Subcutaneous adipose tissue (tissue), 4 donors: ENCODE results near the gene SLC12A6. TPM values are rescaled to one million over a fixed set of nuclear protein-coding genes. Genes with fewer than 3 reads are reported as not detected.

ENCODE experiments used
- total RNA-seq, 4 donors: library from RNA; depleted of rRNA; stranded (reverse); fragments of >200 nt; gene quantifications; one replicate each; pipeline ENCODE4 v1.1.0, GENCODE V29; 2016
- TF ChIP-seq, protein P1 (sequence below): fragments of 450-650 bp; IDR thresholded peaks from one replicate; pipeline ENCODE4 v1.5.1; 2016; ENCODE audit warnings: low read depth, mild to moderate bottlenecking, control low read depth, antibody characterized with exemption, moderate library complexity

SLC12A6 gene
- total RNA-seq, 4 donors from 2014 or later: 22.0 to 58.0 (median 27.1) TPM

DNA sequence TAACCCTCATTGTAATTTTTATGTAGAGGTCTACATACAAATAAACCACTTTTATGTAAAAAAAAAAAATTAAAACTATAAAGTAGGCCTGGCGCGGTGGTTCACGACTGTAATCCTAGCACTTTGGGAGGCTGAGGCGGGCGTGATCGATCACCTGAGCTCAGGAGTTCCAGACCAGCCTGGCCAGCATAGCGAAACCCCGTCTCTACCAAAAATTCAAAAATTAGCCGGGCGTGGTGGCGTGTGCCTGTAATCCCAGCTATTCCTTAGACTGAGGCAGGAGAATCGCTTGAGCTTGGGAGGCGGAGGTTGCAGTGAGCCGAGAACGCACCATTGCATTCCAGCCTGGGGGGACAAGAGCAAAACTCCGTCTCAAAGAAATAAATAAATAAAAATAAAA is 766 bp upstream of the SLC12A6 start:
- TF ChIP-seq, protein P1, sequence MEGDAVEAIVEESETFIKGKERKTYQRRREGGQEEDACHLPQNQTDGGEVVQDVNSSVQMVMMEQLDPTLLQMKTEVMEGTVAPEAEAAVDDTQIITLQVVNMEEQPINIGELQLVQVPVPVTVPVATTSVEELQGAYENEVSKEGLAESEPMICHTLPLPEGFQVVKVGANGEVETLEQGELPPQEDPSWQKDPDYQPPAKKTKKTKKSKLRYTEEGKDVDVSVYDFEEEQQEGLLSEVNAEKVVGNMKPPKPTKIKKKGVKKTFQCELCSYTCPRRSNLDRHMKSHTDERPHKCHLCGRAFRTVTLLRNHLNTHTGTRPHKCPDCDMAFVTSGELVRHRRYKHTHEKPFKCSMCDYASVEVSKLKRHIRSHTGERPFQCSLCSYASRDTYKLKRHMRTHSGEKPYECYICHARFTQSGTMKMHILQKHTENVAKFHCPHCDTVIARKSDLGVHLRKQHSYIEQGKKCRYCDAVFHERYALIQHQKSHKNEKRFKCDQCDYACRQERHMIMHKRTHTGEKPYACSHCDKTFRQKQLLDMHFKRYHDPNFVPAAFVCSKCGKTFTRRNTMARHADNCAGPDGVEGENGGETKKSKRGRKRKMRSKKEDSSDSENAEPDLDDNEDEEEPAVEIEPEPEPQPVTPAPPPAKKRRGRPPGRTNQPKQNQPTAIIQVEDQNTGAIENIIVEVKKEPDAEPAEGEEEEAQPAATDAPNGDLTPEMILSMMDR: no peak

DNA sequence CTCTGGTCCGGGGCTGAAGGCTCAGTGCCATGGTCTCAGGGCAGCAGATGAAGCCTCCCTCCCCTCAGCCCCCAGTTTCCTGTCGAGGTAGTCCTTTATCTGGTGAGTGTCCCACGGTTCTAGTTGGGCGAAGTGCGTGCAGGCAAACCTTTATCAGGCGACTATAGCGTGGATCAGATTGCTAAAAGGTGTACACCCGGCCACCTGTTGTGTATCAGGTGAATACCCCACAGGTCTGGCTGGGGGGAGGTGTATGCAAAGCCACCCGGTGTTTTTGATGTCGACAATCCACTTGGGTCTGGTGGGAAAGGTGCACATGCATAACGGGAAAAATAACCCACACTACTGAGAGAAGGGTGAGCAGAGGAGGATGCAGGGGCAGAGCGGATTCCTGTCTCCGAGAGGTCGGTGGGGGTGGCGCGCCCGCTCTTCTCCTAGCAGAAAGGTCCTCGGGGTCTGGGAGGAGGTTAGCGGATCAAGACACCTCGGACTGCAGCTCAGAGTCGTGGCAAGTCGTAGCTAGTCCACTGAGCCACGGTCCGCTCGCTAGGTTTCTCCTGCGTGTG is 507 bp downstream of the SLC12A6 start:
- TF ChIP-seq, protein P1: no peak

DNA sequence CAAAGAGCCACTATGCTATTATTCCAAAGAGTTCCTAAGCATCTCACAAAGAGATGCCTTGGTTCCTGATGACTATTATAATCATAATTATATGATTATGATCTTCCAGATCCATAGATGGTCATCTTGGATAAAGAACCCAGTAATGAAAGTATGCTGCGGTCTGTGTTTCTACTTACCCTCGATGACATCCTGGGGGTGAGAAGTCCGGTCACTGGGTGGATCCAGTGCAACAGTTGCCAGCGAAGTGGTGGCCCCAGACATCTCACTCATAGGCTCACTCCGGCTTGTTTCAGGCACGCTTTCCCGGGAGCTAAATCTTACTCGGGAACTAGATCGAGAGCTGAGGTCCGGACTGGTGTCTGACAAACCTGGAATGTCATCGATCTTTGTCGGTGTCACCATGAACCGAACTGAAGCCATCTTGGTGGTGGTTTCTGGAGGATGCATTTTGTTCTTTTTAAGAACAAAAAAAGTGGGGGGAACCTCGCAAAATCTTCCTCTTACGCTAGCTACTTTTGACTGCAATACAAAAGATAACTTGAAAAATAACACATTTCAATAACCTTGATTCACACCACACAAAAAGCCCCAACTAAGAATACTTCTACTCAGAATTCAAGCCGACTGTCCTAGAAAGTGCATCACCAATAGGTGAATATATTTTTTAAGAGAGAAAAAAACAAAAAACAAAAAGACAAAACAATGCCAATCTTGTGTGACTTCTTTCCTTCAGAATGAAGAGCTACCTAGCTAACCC is 1.2 kb downstream of the SLC12A6 start:
- TF ChIP-seq, protein P1: no peak

DNA sequence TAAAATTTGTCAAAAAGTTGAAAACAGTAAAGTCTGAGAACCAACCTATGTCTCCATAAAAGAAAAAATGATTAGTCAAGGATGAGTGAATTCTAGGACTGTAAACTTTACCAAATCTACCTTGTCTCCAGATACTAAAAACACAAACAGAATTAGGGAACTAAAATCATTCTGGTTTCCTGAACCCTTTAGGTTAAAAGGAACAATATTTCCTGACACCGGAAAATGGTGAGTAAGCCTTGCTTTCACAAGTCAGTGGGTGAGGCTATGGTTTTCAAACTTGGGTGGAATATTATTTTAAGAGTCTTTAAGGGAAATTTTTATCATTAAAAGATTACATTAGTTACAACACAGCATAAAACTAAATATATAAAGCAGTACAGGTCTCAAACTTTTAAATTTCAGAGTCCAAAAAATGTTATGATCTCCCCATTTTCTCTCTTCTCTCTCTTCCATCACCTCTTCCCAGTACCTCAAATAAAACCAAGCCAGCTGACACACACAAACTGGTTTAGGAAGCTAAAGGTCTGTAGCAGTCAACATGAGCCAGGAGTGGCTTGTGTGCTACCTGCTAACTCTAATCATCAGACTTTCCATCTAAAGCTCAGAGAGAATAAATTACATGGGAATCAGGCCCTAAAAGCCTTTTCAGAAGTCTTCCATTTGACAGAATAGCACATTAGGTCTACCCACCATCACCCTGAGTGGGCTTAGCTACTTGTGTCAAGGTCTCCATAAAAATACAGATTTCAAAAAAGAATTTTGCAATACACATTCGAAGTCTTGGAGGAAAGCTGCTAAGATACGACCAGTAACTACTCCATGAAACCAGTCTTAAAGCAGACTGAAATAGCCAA is 2.2 kb downstream of the SLC12A6 start:
- TF ChIP-seq, protein P1: no peak

DNA sequence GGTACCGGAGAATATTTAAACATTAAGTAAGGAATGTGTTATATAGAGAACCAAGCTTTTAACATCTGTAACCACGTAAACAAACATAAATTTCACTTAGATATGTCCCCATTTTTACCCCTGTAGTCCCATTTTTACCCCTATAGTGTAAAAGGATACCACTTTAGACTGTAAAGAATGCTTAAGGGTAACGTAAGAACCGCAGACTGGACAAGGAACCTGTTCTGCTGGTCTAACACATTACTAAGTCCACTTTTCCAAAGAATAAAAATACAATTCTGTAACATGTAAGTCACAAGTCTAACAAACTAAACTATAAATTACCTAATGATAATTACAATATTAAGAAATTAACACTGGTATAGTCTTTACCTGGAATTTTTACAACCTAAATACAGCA is 2.9 kb downstream of the SLC12A6 start:
- TF ChIP-seq, protein P1: no peak

DNA sequence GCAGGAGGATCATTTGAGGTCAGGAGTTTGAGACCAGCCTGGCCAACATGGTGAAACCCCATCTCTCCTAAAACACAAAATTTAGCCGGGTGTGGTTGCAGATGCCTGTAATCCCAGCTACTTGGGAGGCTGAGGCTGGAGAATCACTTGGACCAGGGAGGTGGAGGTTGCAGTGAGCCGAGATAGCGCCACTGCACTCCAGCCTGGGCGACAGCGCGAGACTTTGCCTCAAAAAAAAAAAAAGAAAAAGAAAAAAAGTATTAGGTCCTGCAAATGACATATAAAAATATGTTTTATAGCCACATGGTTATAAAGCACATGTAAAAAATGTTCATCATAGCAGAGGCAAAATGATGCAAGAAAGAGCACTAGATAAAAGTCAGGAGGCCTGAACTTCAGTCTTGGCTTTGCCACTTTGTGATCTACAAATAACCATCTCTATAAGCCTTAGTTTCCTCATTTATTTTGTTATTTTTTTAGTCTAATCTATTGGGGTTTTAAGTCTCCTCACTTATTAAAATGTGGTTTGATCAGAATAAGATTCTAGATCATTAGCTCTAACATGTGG is 4.9 kb downstream of the SLC12A6 start:
- TF ChIP-seq, protein P1: no peak

DNA sequence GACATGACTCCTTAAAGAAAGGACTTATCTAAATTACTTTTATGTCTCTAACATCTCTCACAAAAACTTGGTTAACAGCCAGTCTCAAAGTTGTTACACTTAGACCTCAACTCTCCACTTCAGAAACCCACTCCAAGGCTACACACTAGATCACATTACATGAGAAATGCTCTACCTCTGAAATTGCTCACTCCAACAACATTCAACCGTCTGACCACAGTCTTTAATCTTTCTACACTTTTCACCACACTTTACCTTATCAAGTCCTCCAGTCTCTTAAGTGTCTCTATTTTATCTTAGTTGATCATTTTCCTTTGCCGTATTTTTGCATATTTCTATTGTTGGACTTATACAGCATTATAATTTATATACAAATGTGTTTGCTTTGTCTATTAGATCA is 5.8 kb downstream of the SLC12A6 start:
- TF ChIP-seq, protein P1: no peak
